ENCODE results near the gene STMP1.

STMP1 gene

GRCh38 chr7:135672560-135673359 is 10.4 kb downstream of the STMP1 start:
- H3K4me3 ChIP-seq (ENCODE audit: low read depth, low read length): no peak overlapping the region
- TF ChIP-seq CTCF (IDR thresholded peaks at IDR 0.05; ENCODE audit: low read depth, low read length, missing control alignments): peak; percentile 80
- no peak for DNase-seq (ENCODE audit: low read depth)

DNA sequence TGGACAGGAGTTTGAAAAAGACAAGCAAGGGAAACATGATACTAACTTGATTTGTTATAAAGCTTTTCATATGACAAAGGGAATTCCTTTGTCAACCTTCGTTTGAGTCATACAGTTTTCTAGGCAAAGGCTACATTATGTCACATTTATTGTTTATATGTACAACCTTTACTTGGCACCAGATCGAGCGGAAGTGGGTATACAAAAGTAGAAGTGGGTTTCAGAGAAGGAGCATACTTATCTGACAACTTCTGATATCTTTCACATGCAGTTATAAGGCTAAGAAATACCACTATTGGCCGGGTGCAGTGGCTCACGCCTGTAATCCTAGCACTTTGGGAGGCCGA is 11.0 kb downstream of the STMP1 start:
- TF ChIP-seq CTCF (IDR thresholded peaks at IDR 0.05; ENCODE audit: low read depth, low read length, missing control alignments): no peak
- no peak overlapping the region for H3K4me3 ChIP-seq (ENCODE audit: low read depth, low read length)
- no peak for DNase-seq (ENCODE audit: low read depth)

DNA sequence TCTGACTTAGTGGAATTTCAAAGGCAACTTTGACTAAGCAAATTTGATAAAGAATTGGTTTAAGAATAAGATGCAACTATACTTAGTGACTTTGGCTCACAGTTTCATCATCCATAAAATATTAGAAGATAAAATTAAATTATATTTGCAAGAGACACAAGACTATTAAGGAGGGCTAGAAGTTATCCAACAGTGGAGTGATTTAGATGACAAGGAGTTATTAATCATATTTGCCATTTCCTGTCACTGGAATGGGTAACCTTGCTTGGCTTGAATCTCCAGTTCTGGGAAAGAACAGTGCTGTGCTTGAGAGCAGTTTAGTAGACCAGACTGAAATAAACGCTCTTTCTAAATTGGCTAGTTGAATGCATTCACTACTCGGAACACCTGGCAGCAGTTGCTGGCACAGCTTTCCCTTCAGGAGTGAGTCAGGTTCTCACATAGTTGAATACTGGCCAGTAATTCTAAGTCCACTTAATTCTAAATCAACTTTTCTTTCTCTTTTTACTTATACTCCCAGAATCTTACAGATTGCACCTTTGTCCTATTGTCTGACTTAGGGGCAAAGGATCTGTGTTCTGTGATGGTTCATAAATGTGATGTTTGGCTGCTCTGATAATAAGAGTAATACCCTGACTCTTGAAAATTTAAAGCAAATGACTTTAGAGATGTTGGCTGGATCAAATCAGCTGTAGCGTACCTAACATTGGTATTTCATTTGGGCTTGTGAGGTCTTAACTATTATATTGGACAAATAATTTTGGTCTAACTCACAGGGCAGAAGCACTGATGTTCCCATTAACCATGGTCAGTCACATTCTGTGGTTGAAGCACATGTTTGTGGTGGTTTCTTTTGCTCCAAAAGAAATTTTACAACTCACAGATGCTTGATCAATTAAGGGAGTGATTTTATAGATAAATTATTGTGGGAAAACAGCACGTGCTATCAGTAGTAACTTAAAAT is 16.6 kb downstream of the STMP1 start:
- no peak for DNase-seq (ENCODE audit: low read depth)
- no peak for TF ChIP-seq CTCF (IDR thresholded peaks at IDR 0.05; ENCODE audit: low read depth, low read length, missing control alignments)
- H3K4me3 ChIP-seq (ENCODE audit: low read depth, low read length): no peak overlapping the region

GRCh38 chr7:135681762-135682161 is 19.4 kb downstream of the STMP1 start:
- no peak for TF ChIP-seq CTCF (IDR thresholded peaks at IDR 0.05; ENCODE audit: low read depth, low read length, missing control alignments)
- DNase-seq (ENCODE audit: low read depth): no peak

GRCh38 chr7:135682191-135682590 is 19.9 kb downstream of the STMP1 start:
- DNase-seq (ENCODE audit: low read depth): no peak
- H3K4me3 ChIP-seq (ENCODE audit: low read depth, low read length): no peak overlapping the region
- no peak for TF ChIP-seq CTCF (IDR thresholded peaks at IDR 0.05; ENCODE audit: low read depth, low read length, missing control alignments)

More at GRCh38 chr7:135681762-135682161, 19.4 kb downstream of the STMP1 start:
- no peak overlapping the region for H3K4me3 ChIP-seq (ENCODE audit: low read depth, low read length)

DNA sequence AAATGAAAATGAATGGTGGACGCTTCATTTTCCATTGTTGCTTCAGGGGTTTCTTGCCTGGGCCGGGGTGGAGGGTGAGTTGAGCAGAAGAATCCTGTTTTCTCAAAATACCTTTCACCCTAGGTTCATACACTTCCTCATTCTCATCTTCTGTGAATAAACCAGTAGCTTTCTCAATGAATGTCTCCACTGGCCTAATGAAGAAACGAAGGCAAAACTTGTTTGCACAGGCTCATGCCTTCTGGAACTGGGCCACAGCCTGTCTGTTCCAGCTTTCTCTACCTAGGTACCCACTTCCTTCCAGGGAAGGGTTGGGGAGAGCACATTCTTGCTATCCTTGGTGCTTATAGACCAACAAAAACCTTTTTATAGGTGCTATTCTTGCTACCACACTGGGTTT is 21.3 kb downstream of the STMP1 start:
- H3K4me3 ChIP-seq (ENCODE audit: low read depth, low read length): no peak overlapping the region
- no peak for DNase-seq (ENCODE audit: low read depth)
- TF ChIP-seq CTCF (IDR thresholded peaks at IDR 0.05; ENCODE audit: low read depth, low read length, missing control alignments): no peak

All from GM12864 (cell line).